Liver (tissue), 3 donors: ENCODE measurements around the gene PPM1D.

Experiments
- JUND ChIP-seq, 2 donors: IDR thresholded peaks; 2 replicates each; pipeline ENCODE4 v1.6.1; 2016; ENCODE audit warnings: antibody characterized with exemption in 2 of 2
- RAD21 ChIP-seq, 2 donors: IDR thresholded peaks; 2 replicates each; pipeline ENCODE4 v1.6.1; 2016; ENCODE audit warnings: antibody characterized with exemption in 2 of 2, mild to moderate bottlenecking in 2 of 2
- TAF1 ChIP-seq: conservative IDR thresholded peaks from 2 replicates; pipeline ENCODE4 v1.6.1; 2016; ENCODE audit warnings: antibody characterized with exemption, mild to moderate bottlenecking
- TF ChIP-seq, protein P1 (sequence below): fragments of 150-350 bp; IDR thresholded peaks from 2 replicates; pipeline ENCODE4 v1.5.1; 2017; ENCODE audit warnings: improper control_type of control experiment, low read depth, low read length; ENCODE audit not compliant: missing input control
- TF ChIP-seq, protein P2 (sequence below): IDR thresholded peaks from 2 replicates; pipeline ENCODE4 v1.6.1; 2016; ENCODE audit warnings: antibody characterized with exemption
- donor health status: healthy.
- donor health status: healthy.

DNA sequence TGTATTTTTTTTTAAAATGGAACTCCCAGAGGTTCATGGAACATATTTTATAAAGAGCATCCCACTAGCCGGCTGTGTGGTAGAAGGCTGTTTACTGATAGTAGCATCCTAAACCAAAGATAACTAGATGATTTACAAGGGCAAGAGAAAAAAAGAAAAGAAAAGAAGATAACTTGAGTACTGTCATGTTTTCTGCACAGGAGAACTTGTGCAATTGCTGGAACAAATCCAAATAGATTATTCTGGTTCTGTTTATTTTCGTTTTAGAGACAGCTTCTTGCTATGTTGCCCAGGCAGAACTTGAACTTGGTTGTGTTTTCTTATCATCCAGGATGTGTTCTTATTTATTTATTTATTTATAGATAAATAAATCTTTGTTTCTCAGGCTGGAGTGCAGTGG lies 20.9 kb upstream of the PPM1D start:
- TF ChIP-seq JUND (IDR thresholded peaks at IDR 0.05) (no peak), RAD21 (IDR thresholded peaks at IDR 0.05) (peak in 1 of 2 donors; percentile 6), TAF1 (no peak)
- TF ChIP-seq, protein P1, sequence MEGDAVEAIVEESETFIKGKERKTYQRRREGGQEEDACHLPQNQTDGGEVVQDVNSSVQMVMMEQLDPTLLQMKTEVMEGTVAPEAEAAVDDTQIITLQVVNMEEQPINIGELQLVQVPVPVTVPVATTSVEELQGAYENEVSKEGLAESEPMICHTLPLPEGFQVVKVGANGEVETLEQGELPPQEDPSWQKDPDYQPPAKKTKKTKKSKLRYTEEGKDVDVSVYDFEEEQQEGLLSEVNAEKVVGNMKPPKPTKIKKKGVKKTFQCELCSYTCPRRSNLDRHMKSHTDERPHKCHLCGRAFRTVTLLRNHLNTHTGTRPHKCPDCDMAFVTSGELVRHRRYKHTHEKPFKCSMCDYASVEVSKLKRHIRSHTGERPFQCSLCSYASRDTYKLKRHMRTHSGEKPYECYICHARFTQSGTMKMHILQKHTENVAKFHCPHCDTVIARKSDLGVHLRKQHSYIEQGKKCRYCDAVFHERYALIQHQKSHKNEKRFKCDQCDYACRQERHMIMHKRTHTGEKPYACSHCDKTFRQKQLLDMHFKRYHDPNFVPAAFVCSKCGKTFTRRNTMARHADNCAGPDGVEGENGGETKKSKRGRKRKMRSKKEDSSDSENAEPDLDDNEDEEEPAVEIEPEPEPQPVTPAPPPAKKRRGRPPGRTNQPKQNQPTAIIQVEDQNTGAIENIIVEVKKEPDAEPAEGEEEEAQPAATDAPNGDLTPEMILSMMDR = no peak
- TF ChIP-seq, protein P2, sequence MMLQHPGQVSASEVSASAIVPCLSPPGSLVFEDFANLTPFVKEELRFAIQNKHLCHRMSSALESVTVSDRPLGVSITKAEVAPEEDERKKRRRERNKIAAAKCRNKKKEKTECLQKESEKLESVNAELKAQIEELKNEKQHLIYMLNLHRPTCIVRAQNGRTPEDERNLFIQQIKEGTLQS = no peak
